Osteocyte (in vitro differentiated cells): ENCODE results near the gene ZSCAN26. TPM values are rescaled to one million over a fixed set of nuclear protein-coding genes. Genes with fewer than 3 reads are reported as not detected.

Experiments used
- DNase-seq: peaks from one replicate; pipeline ENCODE4 v3.0.0; 2021; ENCODE audit warnings: mixed read lengths; ENCODE audit not compliant: unreplicated experiment; ENCODE audit errors: extremely low spot score
- H3K27ac Mint-ChIP-seq: one replicate; pipeline ENCODE4 v1.8.0; 2021; ENCODE audit warnings: mild to moderate bottlenecking, mixed read lengths; ENCODE audit not compliant: unreplicated experiment
- H3K27me3 Mint-ChIP-seq: one replicate; pipeline ENCODE4 v1.8.0; 2021; ENCODE audit warnings: mixed read lengths; ENCODE audit not compliant: unreplicated experiment
- H3K36me3 Mint-ChIP-seq: one replicate; pipeline ENCODE4 v1.8.0; 2021; ENCODE audit warnings: mixed read lengths; ENCODE audit not compliant: unreplicated experiment
- H3K4me1 Mint-ChIP-seq: one replicate; pipeline ENCODE4 v1.8.0; 2021; ENCODE audit warnings: mixed read lengths; ENCODE audit not compliant: unreplicated experiment
- H3K4me3 Mint-ChIP-seq: one replicate; pipeline ENCODE4 v1.8.0; 2021; ENCODE audit warnings: mild to moderate bottlenecking, moderate library complexity, mixed read lengths; ENCODE audit not compliant: unreplicated experiment
- H3K9me3 Mint-ChIP-seq: one replicate; pipeline ENCODE4 v1.8.0; 2021; ENCODE audit warnings: mixed read lengths; ENCODE audit not compliant: unreplicated experiment
- total RNA-seq: library from RNA; stranded (reverse); gene quantifications from 2 replicates; pipeline ENCODE4 v1.2.1, GENCODE V29; 2021
- TF ChIP-seq, protein P1 (sequence below): fragments of 200-600 bp; sonication (generic); IDR thresholded peaks from 2 replicates; pipeline ENCODE4 v1.5.0; 2021; ENCODE audit warnings: antibody characterized with exemption, mild to moderate bottlenecking, moderate library complexity

The ZSCAN26 gene
- total RNA-seq, 1 donor from 2014 or later = 19.8 TPM

DNA sequence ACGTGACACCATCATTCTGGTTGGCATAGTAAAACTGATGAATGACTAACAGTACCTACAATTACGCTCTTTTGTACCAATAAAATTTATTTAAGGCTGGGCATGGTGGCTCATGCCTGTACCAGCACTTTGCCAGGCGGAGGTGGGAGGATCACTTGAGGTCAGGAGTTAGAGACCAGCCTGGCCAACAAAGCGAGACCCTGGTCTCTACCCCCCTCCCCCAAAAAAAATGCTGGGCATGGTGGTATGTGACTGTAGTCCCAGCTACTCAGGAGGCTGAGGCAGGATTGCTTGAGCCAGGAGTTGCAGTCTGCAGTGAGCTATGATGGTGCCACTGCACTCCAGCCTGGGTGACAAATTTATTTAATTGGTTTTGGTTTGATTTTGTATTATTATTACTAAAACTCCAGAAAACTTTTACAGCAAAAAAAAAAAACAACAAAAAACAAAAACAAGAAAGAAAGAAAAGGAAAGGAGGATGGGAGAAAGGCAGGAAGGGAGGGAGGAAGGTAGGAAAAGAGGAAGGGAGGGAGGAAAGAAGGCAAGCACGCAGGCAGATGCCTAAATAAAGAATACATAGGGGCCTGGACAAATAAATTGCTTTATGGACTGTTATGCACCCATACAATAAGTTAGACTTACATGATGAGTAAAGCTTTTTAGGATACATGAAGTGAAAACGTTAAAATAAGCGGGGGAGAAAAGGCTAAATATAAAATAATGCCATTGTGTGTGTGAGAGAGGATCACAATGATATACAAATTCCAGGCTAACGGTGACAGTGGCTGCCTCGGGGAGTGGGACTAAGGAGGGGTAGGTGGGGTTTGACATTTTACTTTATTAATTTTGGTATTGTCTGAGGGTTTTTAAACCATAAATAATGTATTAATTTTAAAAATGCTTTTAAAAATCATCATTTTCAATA, 42.5 kb upstream of the ZSCAN26 start:
- peak overlapping the region; percentile 93 for H3K4me3 Mint-ChIP-seq
- peak overlapping the region; percentile 95 for H3K27ac Mint-ChIP-seq
- TF ChIP-seq, protein P1, sequence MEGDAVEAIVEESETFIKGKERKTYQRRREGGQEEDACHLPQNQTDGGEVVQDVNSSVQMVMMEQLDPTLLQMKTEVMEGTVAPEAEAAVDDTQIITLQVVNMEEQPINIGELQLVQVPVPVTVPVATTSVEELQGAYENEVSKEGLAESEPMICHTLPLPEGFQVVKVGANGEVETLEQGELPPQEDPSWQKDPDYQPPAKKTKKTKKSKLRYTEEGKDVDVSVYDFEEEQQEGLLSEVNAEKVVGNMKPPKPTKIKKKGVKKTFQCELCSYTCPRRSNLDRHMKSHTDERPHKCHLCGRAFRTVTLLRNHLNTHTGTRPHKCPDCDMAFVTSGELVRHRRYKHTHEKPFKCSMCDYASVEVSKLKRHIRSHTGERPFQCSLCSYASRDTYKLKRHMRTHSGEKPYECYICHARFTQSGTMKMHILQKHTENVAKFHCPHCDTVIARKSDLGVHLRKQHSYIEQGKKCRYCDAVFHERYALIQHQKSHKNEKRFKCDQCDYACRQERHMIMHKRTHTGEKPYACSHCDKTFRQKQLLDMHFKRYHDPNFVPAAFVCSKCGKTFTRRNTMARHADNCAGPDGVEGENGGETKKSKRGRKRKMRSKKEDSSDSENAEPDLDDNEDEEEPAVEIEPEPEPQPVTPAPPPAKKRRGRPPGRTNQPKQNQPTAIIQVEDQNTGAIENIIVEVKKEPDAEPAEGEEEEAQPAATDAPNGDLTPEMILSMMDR = no peak

DNA sequence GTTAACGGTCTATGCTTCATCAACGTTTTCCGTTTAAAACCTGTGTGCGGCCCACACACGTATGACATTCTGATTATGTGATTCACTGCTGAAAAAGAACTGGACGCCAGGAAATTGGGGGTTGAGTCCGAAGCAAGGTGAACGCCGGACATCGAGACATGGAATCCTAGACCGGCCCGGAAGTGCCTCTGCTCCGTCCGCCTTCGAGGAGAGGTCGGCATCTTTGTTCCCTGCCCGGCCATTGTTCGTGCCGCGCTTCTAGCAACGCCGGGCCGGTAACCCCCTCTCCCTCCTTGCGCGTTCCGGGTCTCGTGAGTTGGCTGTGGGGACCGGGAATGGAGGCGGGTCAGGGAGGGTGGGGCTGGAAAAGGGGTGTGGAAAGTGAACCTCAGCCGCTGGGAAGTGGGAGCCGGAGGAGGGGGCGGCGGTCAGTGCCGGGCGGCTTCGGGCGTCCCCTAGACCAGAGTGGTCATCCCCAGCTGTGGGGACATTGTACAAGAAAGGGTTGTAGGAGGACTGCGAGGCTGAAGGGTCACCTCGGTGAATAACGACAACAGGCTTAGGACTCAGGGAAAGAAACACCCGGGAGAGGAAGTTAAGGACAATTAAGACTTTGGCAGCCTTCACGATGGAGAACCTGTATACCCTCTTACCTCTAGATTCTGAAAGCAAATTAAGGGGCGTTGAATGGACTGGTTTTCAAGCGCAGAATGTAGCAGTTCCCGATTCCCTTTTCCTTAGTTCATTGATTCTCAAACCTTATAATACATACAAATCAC, 41.7 kb upstream of the ZSCAN26 start, which contains the start of gene ZSCAN9:
Gene ZSCAN9, plus strand, starts transcription at position 220 of the 779 bp plus-strand sequence. CDS start 1,810 bp downstream, outside the sequence.
- TF ChIP-seq, protein P1 = no peak
- H3K27me3 Mint-ChIP-seq = peaks cover 26% of the 10 kb centered on the region
- peak; percentile 88 for DNase-seq
- peaks cover 14% of the 10 kb centered on the region for H3K4me1 Mint-ChIP-seq
- H3K4me3 Mint-ChIP-seq = peak within 1 kb of the TSS; percentile 93
- peaks cover 28% of the 10 kb centered on the region for H3K36me3 Mint-ChIP-seq
- H3K9me3 Mint-ChIP-seq = no peaks in the 10 kb centered on the region
- peak within 1 kb of the TSS; percentile 95 for H3K27ac Mint-ChIP-seq

More for the DNA sequence above, 42.5 kb upstream of the ZSCAN26 start:
- no peak for DNase-seq
- Mint-ChIP-seq H3K36me3 (peaks cover 22% of the 10 kb centered on the region), H3K27me3 (peaks cover 34% of the 10 kb centered on the region), H3K4me1 (peaks cover 14% of the 10 kb centered on the region), H3K9me3 (no peaks in the 10 kb centered on the region)

DNA sequence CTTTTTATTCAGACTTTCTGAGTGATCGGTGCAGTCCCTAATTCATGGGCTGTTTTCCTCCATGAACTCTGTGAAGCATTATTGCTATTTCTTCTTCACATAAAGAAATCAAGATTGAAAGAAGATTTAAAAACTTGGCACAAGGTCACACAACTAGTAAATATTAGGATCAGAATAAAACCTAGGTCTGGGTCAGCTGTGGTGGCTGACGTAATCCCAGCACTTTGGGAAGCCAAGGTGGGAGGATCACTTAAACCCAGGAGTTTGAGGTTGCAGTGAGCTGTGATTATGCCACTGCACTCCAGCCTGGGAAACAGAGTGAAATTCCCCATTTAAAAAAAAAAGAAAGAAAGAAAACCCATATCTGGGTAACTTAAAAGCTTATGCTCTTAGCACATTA, 40.5 kb upstream of the ZSCAN26 start:
- DNase-seq = no peak
- peaks cover 14% of the 10 kb centered on the region for H3K4me1 Mint-ChIP-seq

GRCh38 chr6:28232785-28233184, 34.2 kb upstream of the ZSCAN26 start:
- Mint-ChIP-seq H3K27ac (no peak overlapping the region), H3K9me3 (no peaks in the 10 kb centered on the region), H3K36me3 (peaks cover 55% of the 10 kb centered on the region), H3K4me3 (no peak overlapping the region), H3K27me3 (no peaks in the 10 kb centered on the region), H3K4me1 (no peaks in the 10 kb centered on the region)
- DNase-seq = no peak
- TF ChIP-seq, protein P1 = no peak

More for the DNA sequence above, 40.5 kb upstream of the ZSCAN26 start:
- peaks cover 15% of the 10 kb centered on the region for H3K27me3 Mint-ChIP-seq
- no peaks in the 10 kb centered on the region for H3K9me3 Mint-ChIP-seq
- H3K36me3 Mint-ChIP-seq = peaks cover 40% of the 10 kb centered on the region
- no peak overlapping the region for H3K27ac Mint-ChIP-seq
- peak overlapping the region; percentile 93 for H3K4me3 Mint-ChIP-seq
- TF ChIP-seq, protein P1 = no peak
